ENCODE results near the gene FAM200A.
"Not testable (repeated sequence)": the region's sequence is repeated elsewhere in the genome, so short reads cannot be mapped to it uniquely, and the experiment has no call there.

Gene FAM200A

GRCh38 chr7:99571768-99572167 lies 19.9 kb upstream of the FAM200A start:
- Mint-ChIP-seq H3K4me3 (no peak overlapping the region), H3K9me3 (no peaks in the 10 kb centered on the region), H3K4me1 (no peaks in the 10 kb centered on the region), H3K27ac (peak overlapping the region; percentile 11), H3K36me3 (ENCODE audit: low read depth) (peaks cover 55% of the 10 kb centered on the region), H3K27me3 (ENCODE audit: low read depth, poor library complexity) (no peaks in the 10 kb centered on the region)
- TF ChIP-seq CTCF (IDR thresholded peaks at IDR 0.05), result no peak
- DNase-seq, result no peak

- not testable (repeated sequence) for H3K27ac Mint-ChIP-seq; H3K4me3 Mint-ChIP-seq; H3K27me3 Mint-ChIP-seq (ENCODE audit: low read depth, poor library complexity); H3K4me1 Mint-ChIP-seq; DNase-seq; H3K9me3 Mint-ChIP-seq
- peaks cover 74% of the 10 kb centered on the region for H3K36me3 Mint-ChIP-seq (ENCODE audit: low read depth)
Observed at GRCh38 chr7:99568770-99569169, 16.9 kb upstream of the FAM200A start.

GRCh38 chr7:99563650-99564049 lies 11.7 kb upstream of the FAM200A start:
- H3K27me3 Mint-ChIP-seq (ENCODE audit: low read depth, poor library complexity), result no peaks in the 10 kb centered on the region
- H3K9me3 Mint-ChIP-seq, result no peaks in the 10 kb centered on the region
- H3K4me1 Mint-ChIP-seq, result peaks cover 17% of the 10 kb centered on the region
- no peak overlapping the region for H3K4me3 Mint-ChIP-seq
- H3K36me3 Mint-ChIP-seq (ENCODE audit: low read depth), result peaks cover 57% of the 10 kb centered on the region
- DNase-seq, result no peak
- TF ChIP-seq CTCF (IDR thresholded peaks at IDR 0.05), result no peak
- peak overlapping the region; percentile 89 for H3K27ac Mint-ChIP-seq

GRCh38 chr7:99562832-99563231 lies 10.9 kb upstream of the FAM200A start:
- Mint-ChIP-seq H3K4me1 (peaks cover 20% of the 10 kb centered on the region), H3K27ac (peak overlapping the region; percentile 97), H3K4me3 (no peak overlapping the region), H3K36me3 (ENCODE audit: low read depth) (peaks cover 54% of the 10 kb centered on the region), H3K9me3 (no peaks in the 10 kb centered on the region), H3K27me3 (ENCODE audit: low read depth, poor library complexity) (no peaks in the 10 kb centered on the region)
- no peak for DNase-seq
- TF ChIP-seq CTCF (IDR thresholded peaks at IDR 0.05), result no peak

- Mint-ChIP-seq H3K36me3 (ENCODE audit: low read depth) (peaks cover 54% of the 10 kb centered on the region), H3K4me3 (no peak overlapping the region), H3K27ac (peak overlapping the region; percentile 97), H3K27me3 (ENCODE audit: low read depth, poor library complexity) (no peaks in the 10 kb centered on the region), H3K9me3 (no peaks in the 10 kb centered on the region), H3K4me1 (peaks cover 26% of the 10 kb centered on the region)
- no peak for DNase-seq
- no peak for TF ChIP-seq CTCF (IDR thresholded peaks at IDR 0.05)
Observed at GRCh38 chr7:99562114-99562784, 10.3 kb upstream of the FAM200A start.

- H3K9me3 Mint-ChIP-seq, result no peaks in the 10 kb centered on the region
- H3K4me1 Mint-ChIP-seq, result peaks cover 29% of the 10 kb centered on the region
- H3K27me3 Mint-ChIP-seq (ENCODE audit: low read depth, poor library complexity), result no peaks in the 10 kb centered on the region
- no peak for TF ChIP-seq CTCF (IDR thresholded peaks at IDR 0.05)
- H3K36me3 Mint-ChIP-seq (ENCODE audit: low read depth), result peaks cover 54% of the 10 kb centered on the region
- H3K27ac Mint-ChIP-seq, result no peak overlapping the region
- no peak overlapping the region for H3K4me3 Mint-ChIP-seq
- DNase-seq, result no peak
Observed at GRCh38 chr7:99561737-99562051, 9.8 kb upstream of the FAM200A start.

All from nephron progenitor cell (in vitro differentiated cells).